ENCODE results near the gene UBA3. TPM values are rescaled to one million over a fixed set of nuclear protein-coding genes. Genes with fewer than 3 reads are reported as not detected.

UBA3 gene
- total RNA-seq, 1 experiment from 2014 or later: 83.1 TPM

DNA sequence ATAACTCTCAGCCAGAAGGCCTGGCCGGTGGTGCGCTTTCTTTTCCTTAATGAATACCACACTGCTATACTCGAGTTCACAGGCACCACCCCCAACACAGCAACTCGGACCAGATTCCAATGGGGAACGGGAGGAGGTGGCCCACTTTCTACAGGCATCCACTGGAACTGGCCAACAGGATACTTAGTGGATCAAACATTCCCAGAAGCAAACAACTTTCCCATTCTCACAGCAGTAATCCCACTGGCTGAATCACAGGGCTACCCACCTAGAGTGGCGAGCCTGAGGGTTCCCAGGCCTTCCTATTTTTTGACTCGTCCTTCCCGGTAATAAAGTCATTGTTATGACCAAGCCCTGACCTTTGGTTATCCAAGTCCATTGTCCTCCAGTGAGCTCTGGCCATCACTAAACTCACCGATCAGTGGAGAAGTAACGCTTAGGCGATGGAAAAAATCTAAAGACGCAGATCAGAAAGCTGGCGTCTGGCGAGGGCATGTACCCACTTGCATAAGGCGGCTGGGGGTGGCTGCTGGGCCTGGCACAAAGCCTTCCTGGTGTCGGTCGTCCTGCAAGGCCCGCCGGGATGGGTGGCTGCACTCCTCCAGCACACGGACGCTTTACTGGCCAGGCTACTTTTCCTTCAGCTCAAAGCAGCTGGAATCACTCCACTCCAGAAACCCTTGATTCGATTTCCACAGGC lies 67.9 kb downstream of the UBA3 start:
- DNase-seq (ENCODE audit: low spot score): no peak

DNA sequence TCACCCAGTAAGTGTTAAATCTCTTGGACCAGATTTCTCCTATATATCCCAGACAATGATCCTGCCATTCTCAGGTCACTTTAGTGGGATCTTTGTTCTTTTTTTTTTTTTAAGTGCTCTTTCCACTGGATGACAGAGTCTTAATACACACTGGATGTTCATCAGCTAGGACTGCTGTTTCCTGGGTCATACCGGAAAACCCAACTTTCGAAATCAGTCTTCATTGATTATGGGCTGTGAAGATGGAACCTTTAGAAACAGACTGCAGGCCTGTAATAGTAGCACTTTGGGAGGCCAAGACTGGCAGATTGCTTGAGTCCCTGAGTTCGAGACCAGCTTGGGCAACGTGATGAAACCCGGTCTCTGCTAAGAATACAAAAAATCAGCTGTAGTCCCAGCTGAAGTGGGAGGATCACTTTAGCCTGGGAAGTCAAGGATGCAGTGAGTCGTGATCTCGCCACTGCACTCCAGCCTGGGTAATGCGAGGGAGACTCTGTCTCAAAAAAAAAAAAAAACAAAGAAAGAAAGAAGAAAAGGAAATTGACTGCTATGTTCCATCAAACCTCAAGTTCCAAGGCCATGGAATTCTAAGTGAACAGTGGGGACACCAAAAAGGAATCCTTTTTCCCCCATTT lies 69.0 kb downstream of the UBA3 start:
- no peak for DNase-seq (ENCODE audit: low spot score)

DNA sequence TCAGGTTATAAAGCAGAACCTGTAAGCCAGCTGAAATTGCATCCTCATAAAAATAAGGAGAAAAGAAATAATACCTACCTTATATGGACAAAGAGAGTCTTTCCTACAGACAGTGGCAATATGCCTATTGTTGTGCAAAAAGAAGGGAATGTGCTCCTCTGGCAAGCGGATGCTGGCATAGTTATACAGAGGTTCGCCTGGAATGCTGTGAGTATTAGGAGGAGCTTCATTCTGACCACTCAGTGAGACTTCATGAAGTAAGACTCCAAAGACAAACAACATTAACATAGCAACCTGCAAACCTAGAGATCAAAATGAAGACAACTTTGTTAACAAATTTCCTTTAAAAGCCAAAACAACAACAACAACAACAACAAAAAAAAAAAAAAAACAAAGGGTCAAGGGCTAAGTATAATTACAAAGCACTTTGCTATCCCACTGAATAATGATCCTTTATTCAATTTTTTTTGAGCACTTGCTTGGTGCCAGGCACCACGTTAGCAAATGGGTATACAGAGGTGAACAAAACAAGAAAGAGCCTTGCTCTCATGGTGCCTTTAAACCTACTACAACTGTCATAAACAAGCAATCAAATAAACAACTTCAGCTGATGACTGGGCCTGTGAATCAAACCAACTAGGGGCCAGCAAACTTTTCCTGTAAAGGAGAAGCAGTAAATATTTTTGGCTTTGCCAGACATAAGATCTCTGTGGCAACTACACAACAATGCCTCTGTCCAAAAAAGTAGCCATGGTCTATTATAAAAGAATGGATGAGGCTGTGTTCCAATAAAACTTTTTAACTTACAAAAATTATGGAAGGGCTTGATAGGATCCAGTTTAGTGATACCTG lies 70.4 kb downstream of the UBA3 start:
- DNase-seq (ENCODE audit: low spot score): no peak

DNA sequence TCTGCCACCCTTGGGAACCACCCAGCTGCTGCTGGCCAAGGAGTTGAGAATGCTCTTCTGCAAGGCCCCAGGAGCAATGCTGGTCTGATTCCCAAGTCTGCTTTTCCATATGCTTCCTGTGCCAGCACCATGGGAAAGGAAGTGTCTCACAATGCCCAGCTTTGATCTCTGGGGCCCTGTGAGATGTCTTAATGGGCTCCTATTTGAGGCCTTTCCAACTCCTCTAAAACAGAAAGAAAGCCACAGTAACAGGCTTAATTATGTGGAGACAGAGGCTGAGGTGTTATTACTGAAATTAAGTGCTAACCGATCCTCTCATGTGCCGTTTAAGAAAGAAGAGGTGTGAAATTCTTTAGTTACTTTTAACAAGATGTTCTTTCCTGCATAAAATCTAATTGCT lies 71.2 kb downstream of the UBA3 start:
- DNase-seq (ENCODE audit: low spot score): no peak

DNA sequence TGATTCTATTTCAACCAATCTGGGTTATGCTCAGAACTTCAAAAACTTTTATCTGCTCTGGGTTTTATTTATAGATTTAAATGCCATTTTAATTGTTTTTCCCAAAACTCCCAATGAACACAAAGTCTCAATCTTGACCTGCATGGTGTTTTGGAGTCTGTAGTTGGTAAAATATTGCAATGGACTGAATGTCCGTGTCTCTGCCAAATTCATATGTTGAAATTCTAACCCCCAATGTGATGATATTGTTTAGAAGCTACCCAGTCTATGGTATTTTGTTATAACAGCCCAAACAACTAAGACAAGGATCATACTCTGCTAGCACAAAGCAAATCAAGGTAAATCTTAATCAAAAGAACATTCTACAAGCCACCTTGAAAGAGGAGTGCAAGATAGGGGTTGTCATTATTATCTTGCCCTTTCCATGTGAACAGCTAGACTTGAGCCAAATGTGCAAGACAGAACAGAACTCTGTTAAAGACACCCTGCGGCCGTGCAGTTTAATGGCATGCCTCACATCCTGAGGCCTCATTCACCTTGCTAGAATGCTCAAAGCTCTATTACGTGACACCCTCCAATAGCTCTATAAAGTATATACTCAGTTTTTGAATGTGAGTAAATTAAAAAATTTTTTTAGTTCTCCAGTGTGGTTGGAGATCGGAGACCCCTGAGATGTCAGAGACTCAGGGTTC lies 74.2 kb downstream of the UBA3 start:
- DNase-seq (ENCODE audit: low spot score): no peak

DNA sequence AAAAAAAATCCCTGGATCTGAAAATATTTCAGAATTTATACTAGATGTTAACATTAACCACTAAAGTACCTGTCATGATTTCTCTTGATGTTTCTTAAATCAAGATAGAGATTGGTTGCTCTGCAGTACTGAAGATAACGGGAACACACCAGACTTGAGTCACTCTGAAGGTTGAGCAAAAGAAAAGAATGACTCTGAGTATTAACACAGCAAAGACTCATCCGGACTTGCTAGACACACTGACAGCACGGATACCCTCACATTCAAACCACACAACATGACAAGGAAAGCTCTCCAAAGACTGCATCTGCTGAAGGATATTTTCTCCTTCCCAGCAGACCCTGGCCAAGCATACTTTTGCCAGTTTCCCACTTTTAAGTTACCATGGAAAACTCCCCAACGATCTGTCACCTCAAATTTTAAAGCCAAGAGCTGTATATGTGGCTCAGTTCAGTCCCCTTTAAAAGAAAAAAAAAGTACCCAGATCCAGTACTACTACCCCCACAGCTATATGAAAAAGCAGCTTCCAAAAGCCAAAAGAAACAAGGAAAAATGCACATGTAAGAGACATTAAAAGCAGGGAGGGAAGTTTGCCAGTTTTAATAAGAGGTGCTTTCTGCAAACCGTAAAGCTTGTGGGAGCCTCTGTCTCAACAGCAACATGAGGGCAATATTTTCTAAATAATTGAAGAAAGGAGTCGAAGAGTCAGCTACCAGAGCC lies 74.9 kb downstream of the UBA3 start:
- no peak for DNase-seq (ENCODE audit: low spot score)

Other genes with a start within 250 kb of the UBA3 start
- not detected in 2 replicates for gene TAFA4, start 147.8 kb downstream of the UBA3 start, total RNA-seq (2014; rRNA removed; shearing (Covaris generic))
- 16.8 and 16.9 TPM in 2 replicates for gene EOGT, start 66.7 kb downstream of the UBA3 start, total RNA-seq (2014; rRNA removed; shearing (Covaris generic))
- gene TMF1, start 28.0 kb downstream of the UBA3 start, total RNA-seq (2014; rRNA removed; shearing (Covaris generic)): 20.3 and 24.4 TPM in 2 replicates
- gene ARL6IP5, start 4.6 kb upstream of the UBA3 start, total RNA-seq (2014; rRNA removed; shearing (Covaris generic)): 99.7 and 109 TPM in 2 replicates
- not detected in 2 replicates for gene LMOD3, start 42.2 kb upstream of the UBA3 start, total RNA-seq (2014; rRNA removed; shearing (Covaris generic))

Data from A172 (cell line).